Measurements from ENCODE around the gene MAD1L1. TPM values are rescaled to one million over a fixed set of nuclear protein-coding genes. Genes with fewer than 3 reads are reported as not detected.

MAD1L1 gene
- total RNA-seq, 1 donor from 2014 or later: 55.0 TPM

- Mint-ChIP-seq H3K9me3 (no peaks in the 10 kb centered on the region), H3K36me3 (ENCODE audit: low read depth) (peaks cover 4% of the 10 kb centered on the region), H3K4me3 (ENCODE audit: low read depth) (no peak overlapping the region), H3K4me1 (ENCODE audit: low read depth) (peaks cover 24% of the 10 kb centered on the region), H3K27me3 (ENCODE audit: low read depth) (no peaks in the 10 kb centered on the region), H3K27ac (no peak overlapping the region)
- intact Hi-C loops (cut with micrococcal nuclease): loop anchor here (10.0 kb wide), 1 partner anchor 192 kb away; no protein-coding TSS in a partner anchor
- DNase-seq (ENCODE audit: low spot score): no peak
These were observed 115.7 kb downstream of the MAD1L1 start for GRCh38 chr7:2116989-2117591.

- H3K27me3 Mint-ChIP-seq (ENCODE audit: low read depth): no peaks in the 10 kb centered on the region
- H3K27ac Mint-ChIP-seq: no peak overlapping the region
- H3K36me3 Mint-ChIP-seq (ENCODE audit: low read depth): peaks cover 4% of the 10 kb centered on the region
- H3K4me3 Mint-ChIP-seq (ENCODE audit: low read depth): no peak overlapping the region
- no peak for DNase-seq (ENCODE audit: low spot score)
- intact Hi-C loops (cut with micrococcal nuclease): loop anchor here (10.0 kb wide), 1 partner anchor 192 kb away; no protein-coding TSS in a partner anchor
- H3K9me3 Mint-ChIP-seq: no peaks in the 10 kb centered on the region
- H3K4me1 Mint-ChIP-seq (ENCODE audit: low read depth): peaks cover 28% of the 10 kb centered on the region
These were observed 116.3 kb downstream of the MAD1L1 start for GRCh38 chr7:2116448-2116810.

GRCh38 chr7:2115760-2116447 is 116.8 kb downstream of the MAD1L1 start:
- H3K27me3 Mint-ChIP-seq (ENCODE audit: low read depth): no peaks in the 10 kb centered on the region
- H3K4me3 Mint-ChIP-seq (ENCODE audit: low read depth): no peak overlapping the region
- H3K4me1 Mint-ChIP-seq (ENCODE audit: low read depth): peaks cover 31% of the 10 kb centered on the region
- no peak for DNase-seq (ENCODE audit: low spot score)
- H3K36me3 Mint-ChIP-seq (ENCODE audit: low read depth): peaks cover 4% of the 10 kb centered on the region
- H3K27ac Mint-ChIP-seq: no peak overlapping the region
- no peaks in the 10 kb centered on the region for H3K9me3 Mint-ChIP-seq
- intact Hi-C loops (cut with micrococcal nuclease): loop anchor here (10.0 kb wide), 1 partner anchor 191 kb away; no protein-coding TSS in a partner anchor

- no peak for DNase-seq (ENCODE audit: low spot score)
- H3K27me3 Mint-ChIP-seq (ENCODE audit: low read depth): no peaks in the 10 kb centered on the region
- no peaks in the 10 kb centered on the region for H3K9me3 Mint-ChIP-seq
- intact Hi-C loops (cut with micrococcal nuclease): loop anchor here (10.0 kb wide), 1 partner anchor 190 kb away; no protein-coding TSS in a partner anchor
- H3K36me3 Mint-ChIP-seq (ENCODE audit: low read depth): peaks cover 5% of the 10 kb centered on the region
- H3K4me1 Mint-ChIP-seq (ENCODE audit: low read depth): peaks cover 35% of the 10 kb centered on the region
- no peak overlapping the region for H3K27ac Mint-ChIP-seq
- no peak overlapping the region for H3K4me3 Mint-ChIP-seq (ENCODE audit: low read depth)
These were observed 117.6 kb downstream of the MAD1L1 start for GRCh38 chr7:2114926-2115759.

- peaks cover 32% of the 10 kb centered on the region for H3K4me1 Mint-ChIP-seq (ENCODE audit: low read depth)
- peaks cover 7% of the 10 kb centered on the region for H3K36me3 Mint-ChIP-seq (ENCODE audit: low read depth)
- H3K27me3 Mint-ChIP-seq (ENCODE audit: low read depth): no peaks in the 10 kb centered on the region
- no peak overlapping the region for H3K4me3 Mint-ChIP-seq (ENCODE audit: low read depth)
- intact Hi-C loops (cut with micrococcal nuclease): loop anchor here (10.0 kb wide), 1 partner anchor 189 kb away; no protein-coding TSS in a partner anchor
- no peak overlapping the region for H3K27ac Mint-ChIP-seq
- H3K9me3 Mint-ChIP-seq: no peaks in the 10 kb centered on the region
- DNase-seq (ENCODE audit: low spot score): no peak
These were observed 118.7 kb downstream of the MAD1L1 start for GRCh38 chr7:2114052-2114451.

GRCh38 chr7:2112261-2113198 is 120.2 kb downstream of the MAD1L1 start:
- H3K27me3 Mint-ChIP-seq (ENCODE audit: low read depth): no peaks in the 10 kb centered on the region
- no peaks in the 10 kb centered on the region for H3K9me3 Mint-ChIP-seq
- H3K4me3 Mint-ChIP-seq (ENCODE audit: low read depth): no peak overlapping the region
- DNase-seq (ENCODE audit: low spot score): no peak
- peaks cover 7% of the 10 kb centered on the region for H3K36me3 Mint-ChIP-seq (ENCODE audit: low read depth)
- peaks cover 30% of the 10 kb centered on the region for H3K4me1 Mint-ChIP-seq (ENCODE audit: low read depth)
- intact Hi-C loops (cut with micrococcal nuclease): loop anchor here (10.0 kb wide), 1 partner anchor 188 kb away; no protein-coding TSS in a partner anchor
- H3K27ac Mint-ChIP-seq: peak overlapping the region; percentile 8

- no peak overlapping the region for H3K4me3 Mint-ChIP-seq (ENCODE audit: low read depth)
- H3K4me1 Mint-ChIP-seq (ENCODE audit: low read depth): peaks cover 28% of the 10 kb centered on the region
These were observed 121.2 kb downstream of the MAD1L1 start for GRCh38 chr7:2111568-2111967.

GRCh38 chr7:2110610-2111396 is 121.9 kb downstream of the MAD1L1 start:
- Mint-ChIP-seq H3K4me3 (ENCODE audit: low read depth) (no peak overlapping the region), H3K9me3 (no peaks in the 10 kb centered on the region), H3K36me3 (ENCODE audit: low read depth) (peaks cover 7% of the 10 kb centered on the region), H3K27me3 (ENCODE audit: low read depth) (no peaks in the 10 kb centered on the region), H3K27ac (no peak overlapping the region), H3K4me1 (ENCODE audit: low read depth) (peaks cover 28% of the 10 kb centered on the region)
- no peak for DNase-seq (ENCODE audit: low spot score)
- intact Hi-C loops (cut with micrococcal nuclease): loop anchor here (10.0 kb wide), 1 partner anchor 186 kb away; no protein-coding TSS in a partner anchor

More at GRCh38 chr7:2111568-2111967, 121.2 kb downstream of the MAD1L1 start:
- no peak for DNase-seq (ENCODE audit: low spot score)
- Mint-ChIP-seq H3K36me3 (ENCODE audit: low read depth) (peaks cover 7% of the 10 kb centered on the region), H3K27ac (no peak overlapping the region), H3K9me3 (no peaks in the 10 kb centered on the region), H3K27me3 (ENCODE audit: low read depth) (no peaks in the 10 kb centered on the region)
- intact Hi-C loops (cut with micrococcal nuclease): loop anchor here (10.0 kb wide), 1 partner anchor 187 kb away; no protein-coding TSS in a partner anchor

- Mint-ChIP-seq H3K27me3 (ENCODE audit: low read depth) (no peaks in the 10 kb centered on the region), H3K27ac (peak overlapping the region; percentile 48), H3K4me1 (ENCODE audit: low read depth) (peaks cover 28% of the 10 kb centered on the region), H3K9me3 (no peaks in the 10 kb centered on the region), H3K4me3 (ENCODE audit: low read depth) (no peak overlapping the region), H3K36me3 (ENCODE audit: low read depth) (peaks cover 7% of the 10 kb centered on the region)
- intact Hi-C loops (cut with micrococcal nuclease): loop anchor here (10.0 kb wide), 1 partner anchor 185 kb away; no protein-coding TSS in a partner anchor
- DNase-seq (ENCODE audit: low spot score): peak; percentile 16
These were observed 122.7 kb downstream of the MAD1L1 start for GRCh38 chr7:2109936-2110609.

- Mint-ChIP-seq H3K27ac (no peak overlapping the region), H3K36me3 (ENCODE audit: low read depth) (peaks cover 7% of the 10 kb centered on the region), H3K4me1 (ENCODE audit: low read depth) (peaks cover 32% of the 10 kb centered on the region), H3K4me3 (ENCODE audit: low read depth) (no peak overlapping the region), H3K9me3 (no peaks in the 10 kb centered on the region), H3K27me3 (ENCODE audit: low read depth) (no peaks in the 10 kb centered on the region)
- intact Hi-C loops (cut with micrococcal nuclease): no loop called here
- DNase-seq (ENCODE audit: low spot score): no peak
These were observed 123.4 kb downstream of the MAD1L1 start for GRCh38 chr7:2109251-2109872.

Measured in activated T-helper 2 cell treated with anti-CD3 and anti-CD28 coated beads, Interferon-gamma antibody, Interleukin-2, Interleukin-4, amounts not matched to agents 10 μg/mL and 5 μg/mL and 100 μg/mL, durations not matched to agents 14 hours and 24 hours and 36 hours (primary cell).